HepG2 (cell line): ENCODE results near the gene ATR. TPM values are rescaled to one million over a fixed set of nuclear protein-coding genes. Genes with fewer than 3 reads are reported as not detected.

Source experiments
- GABPB1 ChIP-seq: IDR thresholded peaks from 2 replicates; pipeline ENCODE4 v1.6.1; 2016; ENCODE audit warnings: mild to moderate bottlenecking, missing genetic modification reagents, moderate library complexity, missing compliant biosample characterization
- GFI1 ChIP-seq: sonication (generic); formaldehyde crosslinking; IDR thresholded peaks from 2 replicates; pipeline ENCODE4 v1.5.0; 2020; ENCODE audit warnings: missing genetic modification reagents, mild to moderate bottlenecking, borderline replicate concordance
- MATR3 ChIP-seq: sonication (generic); formaldehyde crosslinking; IDR thresholded peaks from 2 replicates; pipeline ENCODE4 v1.4.0; 2020; ENCODE audit warnings: missing genetic modification reagents
- MAZ ChIP-seq, 2 experiments: sonication (generic) in 1 of 2; formaldehyde crosslinking in 1 of 2; IDR thresholded peaks; 2 replicates each; pipeline versions ENCODE4 v1.5.0 to v1.6.1; 2012 to 2020; ENCODE audit warnings: low read depth in 2 of 2, mild to moderate bottlenecking in 2 of 2, borderline replicate concordance in 1 of 2, improper control_type of control experiment in 1 of 2, low read length in 1 of 2, missing genetic modification reagents in 1 of 2, moderate library complexity in 1 of 2
- MYNN ChIP-seq: sonication (generic); formaldehyde crosslinking; IDR thresholded peaks from 2 replicates; pipeline ENCODE4 v1.4.0; 2020; ENCODE audit warnings: mild to moderate bottlenecking, low read depth, missing genetic modification reagents
- MZF1 ChIP-seq: sonication (generic); formaldehyde crosslinking; IDR thresholded peaks from 2 replicates; pipeline ENCODE4 v1.8.1; 2023; ENCODE audit warnings: mild to moderate bottlenecking, missing genetic modification reagents, borderline replicate concordance
- NAIF1 ChIP-seq: sonication (generic); formaldehyde crosslinking; IDR thresholded peaks from 2 replicates; pipeline ENCODE4 v1.5.0; 2020; ENCODE audit warnings: mild to moderate bottlenecking, missing genetic modification reagents, borderline replicate concordance
- NFATC3 ChIP-seq: sonication (generic); formaldehyde crosslinking; IDR thresholded peaks from 2 replicates; pipeline ENCODE4 v1.5.1; 2020; ENCODE audit warnings: mild to moderate bottlenecking, missing genetic modification reagents
- PLRG1 ChIP-seq: fragments of 450-650 bp; conservative IDR thresholded peaks from 2 replicates; pipeline ENCODE4 v1.6.1; 2016
- REL ChIP-seq: sonication (generic); formaldehyde crosslinking; conservative IDR thresholded peaks from 2 replicates; pipeline ENCODE4 v1.8.0; 2022; ENCODE audit warnings: mild to moderate bottlenecking, missing genetic modification reagents, moderate library complexity
- TOE1 ChIP-seq: sonication (generic); formaldehyde crosslinking; IDR thresholded peaks from 2 replicates; pipeline ENCODE4 v1.4.0; 2020; ENCODE audit warnings: mild to moderate bottlenecking, missing genetic modification reagents
- ZNF20 ChIP-seq: sonication (generic); formaldehyde crosslinking; IDR thresholded peaks from 2 replicates; pipeline ENCODE4 v1.4.0; 2020; ENCODE audit warnings: mild to moderate bottlenecking, moderate library complexity, missing genetic modification reagents
- ZNF274 ChIP-seq: sonication (generic); formaldehyde crosslinking; IDR thresholded peaks from 2 replicates; pipeline ENCODE4 v1.5.1; 2020; ENCODE audit warnings: mild to moderate bottlenecking, missing genetic modification reagents
- ZNF317 ChIP-seq: sonication (generic); formaldehyde crosslinking; IDR thresholded peaks from 2 replicates; pipeline ENCODE4 v1.5.0; 2020; ENCODE audit warnings: mild to moderate bottlenecking, missing genetic modification reagents
- ZNF33B ChIP-seq: sonication (generic); formaldehyde crosslinking; IDR thresholded peaks from 2 replicates; pipeline ENCODE4 v1.5.1; 2020; ENCODE audit warnings: mild to moderate bottlenecking, missing genetic modification reagents
- ZNF839 ChIP-seq: sonication (generic); formaldehyde crosslinking; IDR thresholded peaks from 2 replicates; pipeline ENCODE4 v1.4.0; 2020; ENCODE audit warnings: missing genetic modification reagents, mild to moderate bottlenecking, borderline replicate concordance
- polyA plus RNA-seq, 8 experiments: library from polyadenylated mRNA; depleted of rRNA in 3 of 8; stranded (reverse) in 7 of 8; unstranded in 1 of 8; fragments of >200 nt; fragmentation: Illumina TruSeq in 4 of 8; extraction: Trizol in 4 of 8; gene quantifications; 2 replicates each; pipeline versions ENCODE4 v1.2.1 to v1.2.3, GENCODE V29; 2011 to 2016; ENCODE audit warnings: low read depth in 4 of 8, missing spikeins in 1 of 8, mixed read lengths in 1 of 8; ENCODE audit not compliant: insufficient read depth in 1 of 8
- total RNA-seq, 5 experiments: library from RNA; depleted of rRNA; stranded (reverse); fragments of >200 nt; fragmentation: Illumina TruSeq; extraction: Trizol; gene quantifications; 2 replicates each; pipeline ENCODE4 v1.2.3, GENCODE V29; 2016; ENCODE audit warnings: low read depth in 1 of 5
- TF ChIP-seq, protein P1 (sequence below): sonication (generic); formaldehyde crosslinking; IDR thresholded peaks from 2 replicates; pipeline ENCODE4 v1.8.0; 2022; ENCODE audit warnings: mild to moderate bottlenecking, missing genetic modification reagents; ENCODE audit not compliant: insufficient replicate concordance
- TF ChIP-seq, protein P2 (sequence below): sonication (generic); formaldehyde crosslinking; IDR thresholded peaks from 2 replicates; pipeline ENCODE4 v1.8.1; 2022; ENCODE audit warnings: mild to moderate bottlenecking, missing genetic modification reagents
- TF ChIP-seq, protein P3 (sequence below): sonication (generic); formaldehyde crosslinking; IDR thresholded peaks from 2 replicates; pipeline ENCODE4 v1.4.0; 2020; ENCODE audit warnings: missing genetic modification reagents, low read depth, mild to moderate bottlenecking, borderline replicate concordance
- TF ChIP-seq, protein P4 (sequence below): sonication (generic); formaldehyde crosslinking; IDR thresholded peaks from 2 replicates; pipeline ENCODE4 v1.4.0; 2020; ENCODE audit warnings: missing genetic modification reagents, mild to moderate bottlenecking, borderline replicate concordance
- TF ChIP-seq, protein P5 (sequence below): sonication (generic); formaldehyde crosslinking; IDR thresholded peaks from 2 replicates; pipeline ENCODE4 v1.4.0; 2020; ENCODE audit warnings: mild to moderate bottlenecking, missing genetic modification reagents

ATR gene
- total and polyA plus RNA-seq, 2 of the 13 experiments (the other 11 are each of a cell fraction or from before 2014, with no cell fraction given): 6.6 to 17.0 TPM

DNA sequence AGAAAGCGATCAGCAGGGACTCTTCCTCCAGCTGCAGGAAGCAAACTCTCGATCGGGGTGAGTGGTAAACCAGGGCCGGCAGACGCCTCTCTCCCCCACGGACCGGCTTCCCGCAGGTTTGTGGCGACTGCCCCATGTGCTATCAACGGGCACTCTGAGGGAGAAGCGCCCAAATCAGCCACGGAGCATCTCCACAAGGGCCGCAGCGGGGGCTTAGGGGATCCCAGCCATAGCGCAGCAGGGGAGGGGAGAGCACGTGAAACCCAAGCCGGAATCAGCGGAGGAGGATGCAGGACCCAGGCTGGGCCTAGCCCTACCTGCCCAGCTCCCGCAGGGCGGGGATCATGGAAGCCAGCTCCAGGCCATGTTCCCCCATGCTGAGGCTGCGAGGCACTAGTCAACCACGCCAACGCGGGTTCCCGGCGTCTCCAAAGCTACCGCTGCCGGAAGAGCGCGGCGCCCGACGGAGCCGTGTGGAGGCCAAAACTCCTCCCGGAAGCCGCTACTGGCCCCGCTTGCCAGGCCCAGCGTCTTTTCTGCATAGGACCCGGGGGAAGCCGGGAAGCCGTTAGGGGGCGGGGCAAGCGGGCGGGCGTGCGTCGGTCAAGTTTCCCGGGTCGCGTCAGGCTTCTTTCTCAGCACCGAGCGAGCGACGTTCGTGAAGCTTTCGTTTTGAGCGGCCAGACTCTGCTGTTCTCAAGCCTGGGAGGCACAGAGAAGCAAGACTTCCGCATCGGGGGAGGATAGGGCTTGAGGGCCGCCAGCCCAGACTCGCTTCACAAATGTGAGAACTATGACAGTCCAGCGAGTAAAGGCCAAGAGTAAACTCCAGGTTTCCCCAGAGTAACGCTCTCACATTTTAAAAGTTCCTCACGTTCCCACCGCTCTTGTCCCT is at the start of gene ATR (continued):
- TF ChIP-seq PLRG1: no peak
- TF ChIP-seq MATR3: no peak
- TF ChIP-seq ZNF839 (CRISPR knock-in tag): 0 out of 2 replicates have a peak, but pooled peaks have one; percentile 77
- TF ChIP-seq, protein P1, sequence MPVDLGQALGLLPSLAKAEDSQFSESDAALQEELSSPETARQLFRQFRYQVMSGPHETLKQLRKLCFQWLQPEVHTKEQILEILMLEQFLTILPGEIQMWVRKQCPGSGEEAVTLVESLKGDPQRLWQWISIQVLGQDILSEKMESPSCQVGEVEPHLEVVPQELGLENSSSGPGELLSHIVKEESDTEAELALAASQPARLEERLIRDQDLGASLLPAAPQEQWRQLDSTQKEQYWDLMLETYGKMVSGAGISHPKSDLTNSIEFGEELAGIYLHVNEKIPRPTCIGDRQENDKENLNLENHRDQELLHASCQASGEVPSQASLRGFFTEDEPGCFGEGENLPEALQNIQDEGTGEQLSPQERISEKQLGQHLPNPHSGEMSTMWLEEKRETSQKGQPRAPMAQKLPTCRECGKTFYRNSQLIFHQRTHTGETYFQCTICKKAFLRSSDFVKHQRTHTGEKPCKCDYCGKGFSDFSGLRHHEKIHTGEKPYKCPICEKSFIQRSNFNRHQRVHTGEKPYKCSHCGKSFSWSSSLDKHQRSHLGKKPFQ (CRISPR knock-in tag): peak; percentile 74
- TF ChIP-seq MAZ (IDR thresholded peaks at IDR 0.05; ENCODE audit: borderline replicate concordance, low read depth, low read length): no peak
- peak; percentile 94 for TF ChIP-seq MAZ (CRISPR knock-in tag; IDR thresholded peaks at IDR 0.05; ENCODE audit: low read depth)
- TF ChIP-seq, protein P2, sequence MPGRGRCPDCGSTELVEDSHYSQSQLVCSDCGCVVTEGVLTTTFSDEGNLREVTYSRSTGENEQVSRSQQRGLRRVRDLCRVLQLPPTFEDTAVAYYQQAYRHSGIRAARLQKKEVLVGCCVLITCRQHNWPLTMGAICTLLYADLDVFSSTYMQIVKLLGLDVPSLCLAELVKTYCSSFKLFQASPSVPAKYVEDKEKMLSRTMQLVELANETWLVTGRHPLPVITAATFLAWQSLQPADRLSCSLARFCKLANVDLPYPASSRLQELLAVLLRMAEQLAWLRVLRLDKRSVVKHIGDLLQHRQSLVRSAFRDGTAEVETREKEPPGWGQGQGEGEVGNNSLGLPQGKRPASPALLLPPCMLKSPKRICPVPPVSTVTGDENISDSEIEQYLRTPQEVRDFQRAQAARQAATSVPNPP (CRISPR knock-in tag): peak; percentile 89
- TF ChIP-seq ZNF317 (CRISPR knock-in tag): peak; percentile 91
- no peak for TF ChIP-seq MZF1 (CRISPR knock-in tag)
- TF ChIP-seq ZNF33B (CRISPR knock-in tag): 0 out of 2 replicates have a peak, but pooled peaks have one; percentile 78
- peak; percentile 94 for TF ChIP-seq REL (CRISPR knock-in tag)
- TF ChIP-seq, protein P3, sequence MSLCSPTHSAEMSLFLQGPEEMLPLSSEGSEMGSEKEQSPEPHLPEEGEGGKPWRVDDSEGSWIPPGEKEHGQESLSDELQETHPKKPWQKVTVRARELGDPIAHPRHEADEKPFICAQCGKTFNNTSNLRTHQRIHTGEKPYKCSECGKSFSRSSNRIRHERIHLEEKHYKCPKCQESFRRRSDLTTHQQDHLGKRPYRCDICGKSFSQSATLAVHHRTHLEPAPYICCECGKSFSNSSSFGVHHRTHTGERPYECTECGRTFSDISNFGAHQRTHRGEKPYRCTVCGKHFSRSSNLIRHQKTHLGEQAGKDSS (CRISPR knock-in tag): peak; percentile 89; the same call in 1 of the 2 replicates
- peak; percentile 97 for TF ChIP-seq NFATC3 (CRISPR knock-in tag)
- TF ChIP-seq, protein P4, sequence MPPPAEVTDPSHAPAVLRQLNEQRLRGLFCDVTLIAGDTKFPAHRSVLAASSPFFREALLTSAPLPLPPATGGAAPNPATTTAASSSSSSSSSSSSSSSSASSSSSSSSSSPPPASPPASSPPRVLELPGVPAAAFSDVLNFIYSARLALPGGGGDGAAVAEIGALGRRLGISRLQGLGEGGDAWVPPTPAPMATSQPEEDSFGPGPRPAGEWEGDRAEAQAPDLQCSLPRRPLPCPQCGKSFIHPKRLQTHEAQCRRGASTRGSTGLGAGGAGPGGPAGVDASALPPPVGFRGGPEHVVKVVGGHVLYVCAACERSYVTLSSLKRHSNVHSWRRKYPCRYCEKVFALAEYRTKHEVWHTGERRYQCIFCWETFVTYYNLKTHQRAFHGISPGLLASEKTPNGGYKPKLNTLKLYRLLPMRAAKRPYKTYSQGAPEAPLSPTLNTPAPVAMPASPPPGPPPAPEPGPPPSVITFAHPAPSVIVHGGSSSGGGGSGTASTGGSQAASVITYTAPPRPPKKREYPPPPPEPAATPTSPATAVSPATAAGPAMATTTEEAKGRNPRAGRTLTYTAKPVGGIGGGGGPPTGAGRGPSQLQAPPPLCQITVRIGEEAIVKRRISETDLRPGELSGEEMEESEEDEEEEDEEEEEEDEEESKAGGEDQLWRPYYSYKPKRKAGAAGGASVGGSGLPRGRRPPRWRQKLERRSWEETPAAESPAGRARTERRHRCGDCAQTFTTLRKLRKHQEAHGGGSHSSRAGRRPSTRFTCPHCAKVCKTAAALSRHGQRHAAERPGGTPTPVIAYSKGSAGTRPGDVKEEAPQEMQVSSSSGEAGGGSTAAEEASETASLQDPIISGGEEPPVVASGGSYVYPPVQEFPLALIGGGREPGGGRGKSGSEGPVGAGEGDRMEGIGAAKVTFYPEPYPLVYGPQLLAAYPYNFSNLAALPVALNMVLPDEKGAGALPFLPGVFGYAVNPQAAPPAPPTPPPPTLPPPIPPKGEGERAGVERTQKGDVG (CRISPR knock-in tag): peak; percentile 85; the same call in 1 of the 2 replicates
- peak; percentile 98 for TF ChIP-seq GABPB1
- TF ChIP-seq TOE1: peak; percentile 96
- TF ChIP-seq ZNF274 (CRISPR knock-in tag): peak; percentile 97
- TF ChIP-seq NAIF1 (CRISPR knock-in tag): peak; percentile 93
- TF ChIP-seq, protein P5, sequence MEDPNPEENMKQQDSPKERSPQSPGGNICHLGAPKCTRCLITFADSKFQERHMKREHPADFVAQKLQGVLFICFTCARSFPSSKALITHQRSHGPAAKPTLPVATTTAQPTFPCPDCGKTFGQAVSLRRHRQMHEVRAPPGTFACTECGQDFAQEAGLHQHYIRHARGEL (CRISPR knock-in tag): no peak
- TF ChIP-seq MYNN (CRISPR knock-in tag): peak; percentile 85; the same call in 1 of the 2 replicates
- TF ChIP-seq GFI1 (CRISPR knock-in tag): peak; percentile 89
- TF ChIP-seq ZNF20 (CRISPR knock-in tag): peak; percentile 44; the same call in 1 of the 2 replicates
